GM18873 (cell line): ENCODE measurements around the gene MTA2.
"Not testable (repeated sequence)": the region's sequence is repeated elsewhere in the genome, so short reads cannot be mapped to it uniquely, and the experiment has no call there.

Source experiments
- ATAC-seq: cut with Tn5 transposase; IDR thresholded peaks from one replicate; pipeline ENCODE4 v1.9.1; 2021; ENCODE audit warnings: mild to moderate bottlenecking, moderate library complexity, moderate number of reproducible peaks; ENCODE audit not compliant: unreplicated experiment, low FRiP score

MTA2 gene

DNA sequence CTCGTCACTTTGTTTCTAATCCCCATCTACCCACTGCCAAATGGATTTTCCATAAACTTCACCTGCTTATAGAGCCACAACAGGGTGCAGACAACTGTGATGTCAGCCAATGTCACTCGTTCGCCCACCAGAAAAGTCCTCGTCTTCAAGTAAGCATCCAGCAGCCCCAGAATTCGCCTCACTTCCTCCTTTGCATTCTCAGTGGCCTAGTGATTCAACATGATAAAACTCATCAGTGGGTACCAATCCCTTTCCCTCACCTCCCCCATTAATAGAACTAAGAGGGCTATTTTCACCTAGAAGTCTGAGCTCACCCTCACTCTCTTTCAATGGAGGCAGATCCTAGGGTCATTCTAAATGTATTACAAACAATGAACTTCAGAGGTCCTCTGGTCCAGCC, 30.8 kb downstream of the MTA2 start:
- not testable (repeated sequence) for ATAC-seq

GRCh38 chr11:62569611-62570010, 32.1 kb downstream of the MTA2 start:
- no peak for ATAC-seq

- ATAC-seq, result no peak
Measured at GRCh38 chr11:62567018-62567633, 34.5 kb downstream of the MTA2 start.

DNA sequence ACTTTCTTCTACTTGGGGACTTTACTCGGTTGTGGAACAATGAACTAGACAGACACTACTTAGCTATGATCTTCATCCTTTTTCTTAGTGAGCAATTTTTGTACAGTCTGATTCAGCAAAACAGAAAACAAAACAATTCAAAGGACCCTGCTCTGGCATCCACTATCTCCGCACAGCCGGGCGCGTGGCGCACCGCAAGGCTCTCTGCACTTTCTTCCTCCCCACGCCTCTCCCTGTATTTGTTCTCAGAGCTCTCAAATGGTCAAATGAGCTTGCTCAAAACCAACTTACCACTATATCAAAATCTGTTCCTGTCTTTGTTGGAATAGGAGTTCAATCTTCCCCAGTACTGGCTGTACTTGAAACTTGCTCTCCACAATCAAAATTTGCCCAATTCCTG, 35.4 kb downstream of the MTA2 start:
- ATAC-seq, result no peak

- ATAC-seq, result no peak
Measured at GRCh38 chr11:62565100-62565802, 36.4 kb downstream of the MTA2 start.

GRCh38 chr11:62561677-62562230, 39.9 kb downstream of the MTA2 start:
- not testable (repeated sequence) for ATAC-seq

DNA sequence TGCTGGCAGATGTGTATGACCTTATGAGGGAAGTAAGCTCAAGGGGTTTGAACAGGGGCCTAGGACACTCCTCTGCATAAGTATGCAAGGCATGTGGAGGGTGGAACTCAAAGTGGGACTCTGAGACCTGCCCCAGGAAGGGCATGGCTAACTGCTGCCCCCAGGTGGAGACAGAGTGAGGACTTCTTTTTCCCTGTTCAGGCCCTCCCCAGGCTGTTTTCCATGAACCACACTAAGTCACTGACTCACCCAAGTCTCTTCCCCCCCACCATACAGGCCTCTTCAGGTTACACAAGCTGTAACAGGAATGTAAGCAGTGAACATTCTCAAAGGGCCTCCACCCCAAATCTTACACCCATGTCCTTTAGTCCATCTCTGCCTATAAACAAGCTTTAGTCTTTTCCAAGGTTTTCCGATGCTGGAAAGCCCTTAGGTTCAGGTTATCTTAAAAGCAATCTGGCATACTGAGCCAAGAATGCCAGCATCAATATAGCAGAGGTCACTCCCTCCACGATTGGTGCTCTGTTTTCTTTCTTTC, 41.0 kb downstream of the MTA2 start:
- ATAC-seq, result no peak

DNA sequence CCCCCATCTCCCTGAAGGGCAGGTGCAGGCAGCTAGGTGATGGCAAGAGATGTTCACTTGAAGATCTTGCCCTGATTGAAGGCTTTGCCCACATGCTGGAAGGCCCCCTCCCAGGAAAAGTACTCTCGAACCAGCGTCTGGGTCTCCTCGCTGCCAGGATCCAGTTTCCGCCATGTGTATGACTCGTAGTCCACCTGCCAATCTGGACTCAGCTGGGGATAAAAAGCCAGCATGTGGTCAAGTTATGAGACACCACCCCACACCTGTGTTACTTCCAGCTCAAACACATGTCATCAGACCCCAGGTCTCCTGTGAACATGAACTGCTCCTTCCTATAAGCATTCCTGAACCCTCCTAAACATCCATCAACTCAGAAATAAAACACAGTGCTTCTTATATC, 42.0 kb downstream of the MTA2 start:
- not testable (repeated sequence) for ATAC-seq

DNA sequence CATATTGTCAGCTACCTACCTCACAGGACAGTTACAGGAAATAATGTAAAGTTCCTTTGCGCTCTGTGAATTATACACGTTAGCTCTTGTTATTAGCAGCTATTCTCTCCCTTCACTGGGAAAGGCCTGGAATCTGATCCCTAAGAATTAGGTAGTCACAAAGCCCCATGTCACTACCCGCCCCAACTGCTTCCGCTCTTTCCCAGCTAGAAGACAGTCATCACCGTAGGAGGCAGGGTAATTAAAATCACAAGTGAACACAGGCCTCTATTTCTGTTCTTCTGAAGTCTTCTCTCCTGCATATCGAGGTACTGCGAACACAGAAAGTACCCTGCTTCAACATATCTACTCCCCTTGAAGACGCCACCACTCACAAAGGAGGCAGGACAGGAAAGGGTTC, 42.5 kb downstream of the MTA2 start:
- no peak for ATAC-seq

DNA sequence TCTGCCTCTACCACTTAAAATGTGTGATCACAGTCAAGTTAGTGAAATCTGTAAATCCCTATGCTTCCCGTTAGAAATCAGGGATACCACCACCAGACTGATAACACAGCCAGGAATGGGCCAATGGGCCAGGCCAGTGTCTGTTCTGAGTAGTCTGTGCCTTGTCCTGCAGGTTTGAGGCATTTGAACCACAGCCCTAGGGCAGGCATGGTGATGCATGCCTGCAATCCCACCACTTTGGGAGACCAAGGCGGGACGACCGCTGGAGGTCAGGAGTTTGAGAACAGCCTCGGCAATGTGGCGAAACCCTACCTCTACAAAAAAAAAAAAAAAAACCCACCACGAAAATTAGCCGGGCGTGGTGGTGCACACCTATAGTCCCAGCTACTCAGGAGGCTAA, 43.0 kb downstream of the MTA2 start:
- no peak for ATAC-seq

DNA sequence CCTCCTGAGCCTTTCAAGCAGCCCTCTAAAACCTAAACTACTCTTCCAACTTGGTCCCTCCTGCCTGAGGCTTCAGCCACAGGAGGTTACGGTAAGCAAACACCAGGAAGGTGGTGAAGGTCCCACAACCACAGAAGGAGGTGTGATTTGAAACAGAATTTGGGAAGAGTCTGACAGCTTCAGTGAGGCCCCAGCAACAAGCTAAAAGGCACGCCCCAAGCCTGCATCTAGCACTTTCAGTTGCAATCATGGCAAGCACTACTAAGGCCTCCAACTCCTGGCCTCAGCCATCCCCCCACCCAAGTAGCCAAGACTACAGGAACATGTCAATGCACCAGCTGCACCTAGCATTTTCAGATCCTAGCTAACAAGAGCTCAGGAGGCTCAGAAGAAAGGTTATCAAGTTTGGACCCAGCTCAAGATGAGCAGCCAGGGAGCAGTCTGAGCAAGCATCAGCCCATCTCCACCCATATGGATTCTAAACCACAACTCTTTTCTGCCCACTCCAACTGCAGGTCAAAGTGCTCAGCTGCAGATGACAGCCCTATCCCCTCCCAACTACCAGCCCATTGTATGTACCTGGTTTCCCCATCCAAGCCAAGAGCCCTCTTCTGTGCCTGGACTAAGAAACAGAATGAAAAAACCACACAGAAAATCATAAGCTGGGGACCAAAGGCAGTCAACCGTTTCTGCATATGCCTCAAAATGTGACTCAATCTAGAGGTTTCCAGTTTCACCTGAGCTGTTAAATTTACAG, 44.6 kb downstream of the MTA2 start:
- no peak for ATAC-seq

DNA sequence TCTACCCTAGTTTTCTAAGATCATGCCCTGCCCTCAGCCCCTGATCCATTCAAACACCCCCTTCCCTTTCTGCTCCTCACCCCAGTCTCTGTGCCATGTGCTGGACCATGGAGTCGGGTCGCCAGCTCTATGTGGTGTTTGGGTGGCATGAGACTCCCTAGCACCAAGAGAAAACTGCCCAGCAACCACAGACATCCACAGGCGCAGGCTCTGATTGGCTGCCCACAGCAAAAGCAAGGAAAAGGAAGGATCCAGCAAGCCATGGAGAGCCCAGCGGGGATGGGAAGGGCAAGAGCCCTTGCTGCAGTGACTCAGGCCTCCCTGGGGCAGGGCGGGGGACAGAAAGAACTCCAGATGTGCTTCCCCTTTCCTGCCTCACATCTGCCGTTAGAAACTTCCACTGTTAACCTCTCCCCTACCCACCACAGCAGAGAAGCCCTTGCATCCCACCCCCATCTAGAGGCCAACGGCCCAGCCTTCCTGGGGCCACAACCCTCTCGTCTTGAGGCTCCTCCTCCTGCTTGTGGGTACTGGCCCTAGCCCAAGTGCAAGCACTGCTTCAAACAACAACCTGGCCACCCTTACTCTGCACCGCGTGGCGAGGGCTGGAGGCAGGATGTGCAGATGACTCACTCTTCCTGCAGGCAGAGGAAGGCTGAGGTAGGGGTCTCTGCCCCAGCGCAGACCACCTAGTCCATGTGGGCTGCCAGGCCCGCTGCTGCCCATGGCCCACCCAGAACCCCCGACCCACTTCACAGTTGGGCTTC, 45.4 kb downstream of the MTA2 start:
- ATAC-seq, result no peak

GRCh38 chr11:62555464-62556107, 46.1 kb downstream of the MTA2 start:
- ATAC-seq, result no peak

DNA sequence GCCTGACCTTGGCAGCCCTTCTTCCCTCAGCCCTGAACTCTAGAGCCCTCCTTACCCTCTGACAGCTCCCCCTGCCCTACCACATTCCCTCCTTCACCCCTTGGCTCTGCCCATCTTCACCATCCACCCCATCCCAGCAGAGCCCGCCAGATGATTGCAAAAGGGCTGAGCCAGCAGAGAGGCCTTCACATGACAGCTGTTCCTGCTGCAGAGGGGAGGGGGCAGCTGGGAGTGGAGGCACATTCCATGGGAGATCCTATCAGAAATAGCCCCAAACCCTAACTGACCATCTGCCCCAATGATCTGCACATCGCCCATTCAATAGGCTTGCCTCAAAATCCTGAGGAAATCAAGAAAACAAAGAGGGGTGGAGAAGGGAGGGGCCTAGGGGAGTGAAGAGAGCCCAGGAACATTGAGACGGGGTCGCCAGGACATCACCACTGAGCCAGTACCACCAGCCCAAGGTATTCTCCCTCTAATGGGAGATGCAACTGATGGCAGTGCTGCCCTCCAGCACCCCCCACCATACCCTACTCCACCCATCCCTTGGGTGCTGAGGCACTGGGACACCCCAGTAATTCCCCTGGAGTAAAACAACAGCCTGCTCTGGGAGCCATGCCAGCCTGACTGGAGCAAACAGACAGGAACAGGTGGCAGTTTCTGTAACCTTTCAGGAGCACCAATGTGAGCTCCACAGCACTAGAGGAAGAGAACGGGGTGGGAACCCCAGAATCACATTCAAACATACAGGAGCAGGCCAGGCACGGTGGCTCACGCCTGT, 47.1 kb downstream of the MTA2 start:
- ATAC-seq, result no peak

GRCh38 chr11:62553839-62554361, 47.8 kb downstream of the MTA2 start:
- no peak for ATAC-seq

DNA sequence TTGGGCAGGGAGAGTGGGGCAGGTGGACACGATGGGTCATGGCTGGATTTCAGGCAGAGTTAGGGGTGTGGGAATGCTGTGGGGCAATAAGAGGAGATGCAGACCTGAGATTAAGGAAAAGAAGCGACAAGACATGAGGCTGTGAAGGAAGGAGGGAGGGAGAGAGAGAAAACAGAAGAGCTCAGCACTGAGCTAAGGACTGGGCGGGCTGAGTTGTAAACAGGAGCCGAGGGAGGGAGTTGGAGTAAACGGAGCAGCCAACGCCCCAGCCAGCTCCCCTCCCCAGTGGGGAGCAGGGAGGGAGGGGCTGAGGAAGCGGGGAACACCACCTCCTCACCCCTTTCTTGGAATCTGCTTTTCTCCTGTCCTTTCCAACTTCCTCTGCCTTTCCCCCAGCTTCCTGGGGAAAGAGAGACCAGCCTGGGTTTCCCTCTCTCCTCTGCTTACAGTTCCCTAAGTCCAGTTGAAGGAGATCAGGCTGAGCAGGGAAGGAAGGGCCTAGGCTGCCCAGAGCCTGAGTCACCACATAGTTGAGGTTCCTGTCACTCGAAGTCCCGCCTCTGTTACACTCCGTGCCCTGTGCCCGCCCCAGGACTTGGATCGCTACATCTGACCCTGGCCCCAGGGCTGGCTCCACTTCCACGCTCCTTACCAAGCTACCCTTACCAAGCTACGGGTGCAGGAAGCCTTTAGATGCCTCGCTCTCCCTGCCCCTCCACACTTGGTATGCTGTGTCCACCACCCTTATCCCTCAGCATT, 48.4 kb downstream of the MTA2 start:
- ATAC-seq, result no peak

DNA sequence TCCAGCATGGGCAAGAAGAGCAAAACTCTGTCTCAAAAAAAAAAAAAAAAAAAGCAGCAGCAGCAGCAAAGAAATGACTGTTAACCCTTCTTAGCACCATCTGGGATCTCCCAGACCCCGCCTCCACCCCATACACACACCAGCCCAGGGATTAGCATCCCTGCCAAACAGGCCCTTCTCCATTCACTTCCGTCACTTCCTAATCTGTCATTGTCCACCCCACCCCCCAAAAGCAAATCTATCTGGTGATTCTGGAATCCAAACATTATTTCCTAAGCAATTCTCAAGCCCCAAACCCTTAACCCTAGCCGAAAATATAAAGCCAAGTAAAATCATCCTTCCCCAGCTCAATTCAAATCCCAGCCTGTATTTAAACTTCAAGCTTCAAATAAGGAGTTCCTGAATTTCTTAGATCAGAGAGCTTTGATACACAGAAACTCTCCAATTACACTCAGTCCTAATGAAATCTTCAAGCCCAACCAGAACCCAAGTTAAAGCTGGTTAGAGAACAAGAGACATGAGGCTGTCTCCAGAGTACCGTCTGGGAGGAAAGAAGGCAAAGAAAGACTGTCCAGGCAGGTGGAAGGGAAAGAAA, 49.1 kb downstream of the MTA2 start:
- ATAC-seq, result no peak

GRCh38 chr11:62550478-62550877, 51.2 kb downstream of the MTA2 start:
- ATAC-seq, result not testable (repeated sequence)
